ENCODE results near the gene USP10.

USP10 gene

DNA sequence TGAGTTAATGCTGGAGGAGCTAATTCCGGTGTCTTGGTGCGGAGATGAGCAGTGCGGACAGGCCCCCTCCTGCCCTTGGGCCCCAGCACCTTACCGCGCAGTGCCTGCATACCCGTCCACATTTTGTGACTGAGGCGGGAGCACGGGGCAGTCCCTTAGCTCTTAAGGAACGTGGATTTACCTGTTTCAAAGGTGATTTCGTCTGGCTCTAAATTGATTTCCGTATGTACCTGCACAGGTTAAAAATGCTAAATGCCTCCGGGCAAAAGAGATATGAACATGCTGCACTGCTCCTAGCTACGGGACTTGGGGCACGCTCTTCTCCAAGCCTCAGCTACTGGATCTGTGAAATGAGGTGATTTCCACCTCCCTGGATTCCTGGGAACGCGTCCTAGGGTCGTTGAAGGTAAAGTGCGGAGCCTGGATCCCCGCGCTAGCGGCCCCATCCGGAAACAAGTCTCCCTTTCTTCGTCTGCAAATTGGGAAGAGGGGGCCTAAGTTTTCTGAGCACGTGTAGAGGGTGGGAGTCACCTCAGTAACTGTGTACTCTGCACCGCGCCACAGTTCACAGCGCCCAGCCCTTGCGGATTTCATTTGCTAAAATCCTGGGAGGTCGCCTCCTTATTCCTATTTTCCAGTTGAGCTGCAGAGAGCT is 119.3 kb downstream of the USP10 start:
- H3K27ac ChIP-seq (ENCODE audit: low read depth, low read length): no peak overlapping the region
- H2AFZ ChIP-seq (ENCODE audit: low read length, unreplicated experiment): no peak overlapping the region
- peak overlapping the region; percentile 33; the same call in 1 of the 2 replicates for H3K4me3 ChIP-seq (ENCODE audit: low read depth, low read length)
- 0 out of 2 replicates have a peak, but pooled peaks cover 3% of the 10 kb centered on the region for H3K36me3 ChIP-seq (ENCODE audit: insufficient read depth, low read length)
- H3K4me1 ChIP-seq (ENCODE audit: control insufficient read depth, insufficient read depth, low read length, unreplicated experiment): peaks cover 28% of the 10 kb centered on the region
- no peaks in the 10 kb centered on the region for H3K27me3 ChIP-seq (ENCODE audit: insufficient read depth, low read length)
- peaks cover 39% of the 10 kb centered on the region for H3K79me2 ChIP-seq (ENCODE audit: control insufficient read depth, insufficient read depth, low read length, unreplicated experiment)

DNA sequence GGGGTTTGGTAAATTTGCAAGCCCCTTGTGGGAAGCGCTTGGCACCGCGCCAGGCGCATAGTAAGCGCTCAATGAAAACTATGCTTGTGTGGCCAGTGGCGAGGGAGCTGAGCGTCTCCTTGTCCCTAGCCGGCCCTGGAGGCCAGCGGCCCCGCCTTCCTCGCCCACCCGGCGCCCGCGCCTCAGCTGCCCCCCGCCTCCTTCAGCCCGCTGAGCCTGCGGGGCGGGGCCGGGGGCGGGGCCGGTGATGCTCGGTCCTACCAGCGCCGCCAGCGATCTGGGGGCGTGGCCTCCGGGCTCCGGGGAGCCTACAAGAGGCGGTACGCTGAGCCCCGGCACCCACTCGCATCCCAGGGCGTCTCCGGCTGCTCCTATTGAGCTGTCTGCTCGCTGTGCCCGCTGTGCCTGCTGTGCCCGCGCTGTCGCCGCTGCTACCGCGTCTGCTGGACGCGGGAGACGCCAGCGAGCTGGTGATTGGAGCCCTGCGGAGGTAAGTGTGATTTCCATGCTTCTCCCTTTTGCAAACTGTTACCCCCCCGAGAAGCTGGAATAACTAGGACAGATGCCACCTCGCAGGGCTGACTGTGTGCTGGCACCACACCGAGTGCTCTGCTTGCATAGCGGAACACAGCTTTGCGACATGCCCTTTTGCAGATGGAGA is 120.0 kb downstream of the USP10 start, which contains the start of gene CRISPLD2:
Gene CRISPLD2, plus strand, starts transcription at position 342 of the 661 bp plus-strand sequence. CDS start 18,511 bp downstream, outside the sequence.
- Histone ChIP-seq H2AFZ (ENCODE audit: low read length, unreplicated experiment) (no peak within 1 kb of the TSS), H3K4me1 (ENCODE audit: control insufficient read depth, insufficient read depth, low read length, unreplicated experiment) (peaks cover 31% of the 10 kb centered on the region), H3K27ac (ENCODE audit: low read depth, low read length) (peak within 1 kb of the TSS; percentile 1; the same call in 1 of the 2 replicates), H3K36me3 (ENCODE audit: insufficient read depth, low read length) (0 out of 2 replicates have a peak, but pooled peaks cover 3% of the 10 kb centered on the region), H3K79me2 (ENCODE audit: control insufficient read depth, insufficient read depth, low read length, unreplicated experiment) (peaks cover 45% of the 10 kb centered on the region), H3K4me3 (ENCODE audit: low read depth, low read length) (peak within 1 kb of the TSS; percentile 84), H3K27me3 (ENCODE audit: insufficient read depth, low read length) (no peaks in the 10 kb centered on the region)

- peaks cover 45% of the 10 kb centered on the region for H3K79me2 ChIP-seq (ENCODE audit: control insufficient read depth, insufficient read depth, low read length, unreplicated experiment)
- 0 out of 2 replicates have a peak, but pooled peaks cover 3% of the 10 kb centered on the region for H3K36me3 ChIP-seq (ENCODE audit: insufficient read depth, low read length)
- H3K4me3 ChIP-seq (ENCODE audit: low read depth, low read length): peak overlapping the region; percentile 84
- H3K4me1 ChIP-seq (ENCODE audit: control insufficient read depth, insufficient read depth, low read length, unreplicated experiment): peaks cover 31% of the 10 kb centered on the region
- no peaks in the 10 kb centered on the region for H3K27me3 ChIP-seq (ENCODE audit: insufficient read depth, low read length)
- no peak overlapping the region for H2AFZ ChIP-seq (ENCODE audit: low read length, unreplicated experiment)
- H3K27ac ChIP-seq (ENCODE audit: low read depth, low read length): peak overlapping the region; percentile 1; the same call in 1 of the 2 replicates
These were observed 120.5 kb downstream of the USP10 start for GRCh38 chr16:84820305-84820684.

- Histone ChIP-seq H3K79me2 (ENCODE audit: control insufficient read depth, insufficient read depth, low read length, unreplicated experiment) (peaks cover 45% of the 10 kb centered on the region), H3K4me1 (ENCODE audit: control insufficient read depth, insufficient read depth, low read length, unreplicated experiment) (peaks cover 31% of the 10 kb centered on the region), H3K4me3 (ENCODE audit: low read depth, low read length) (peak overlapping the region; percentile 84), H3K27ac (ENCODE audit: low read depth, low read length) (0 out of 2 replicates have a peak overlapping the region, but pooled peaks have one; percentile 1), H2AFZ (ENCODE audit: low read length, unreplicated experiment) (no peak overlapping the region), H3K27me3 (ENCODE audit: insufficient read depth, low read length) (no peaks in the 10 kb centered on the region), H3K36me3 (ENCODE audit: insufficient read depth, low read length) (0 out of 2 replicates have a peak, but pooled peaks cover 3% of the 10 kb centered on the region)
These were observed 121.0 kb downstream of the USP10 start for GRCh38 chr16:84820771-84821170.

DNA sequence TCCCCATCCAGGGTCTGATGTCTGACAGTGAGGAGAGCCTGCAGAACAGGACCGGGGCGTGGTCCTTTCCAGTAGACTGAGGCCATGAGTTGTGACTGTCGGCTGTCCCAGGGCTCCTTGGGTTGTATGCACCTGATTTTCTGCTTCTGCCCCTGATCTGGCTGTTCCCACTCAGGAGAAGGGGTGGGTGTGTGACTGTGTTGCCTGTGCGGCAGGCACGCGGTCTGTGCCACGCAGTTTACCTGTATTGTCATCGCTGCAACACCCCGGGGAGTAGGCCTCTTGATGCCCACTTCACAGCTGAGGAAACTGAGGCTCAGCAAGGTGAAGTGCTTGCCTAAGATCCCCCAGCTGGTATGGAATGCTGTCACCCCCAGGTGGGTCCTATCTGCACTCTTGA is 121.4 kb downstream of the USP10 start:
- H3K27me3 ChIP-seq (ENCODE audit: insufficient read depth, low read length): no peaks in the 10 kb centered on the region
- H2AFZ ChIP-seq (ENCODE audit: low read length, unreplicated experiment): no peak overlapping the region
- H3K4me3 ChIP-seq (ENCODE audit: low read depth, low read length): peak overlapping the region; percentile 84
- 0 out of 2 replicates have a peak, but pooled peaks cover 3% of the 10 kb centered on the region for H3K36me3 ChIP-seq (ENCODE audit: insufficient read depth, low read length)
- H3K79me2 ChIP-seq (ENCODE audit: control insufficient read depth, insufficient read depth, low read length, unreplicated experiment): peaks cover 45% of the 10 kb centered on the region
- H3K27ac ChIP-seq (ENCODE audit: low read depth, low read length): no peak overlapping the region
- peaks cover 36% of the 10 kb centered on the region for H3K4me1 ChIP-seq (ENCODE audit: control insufficient read depth, insufficient read depth, low read length, unreplicated experiment)

GRCh38 chr16:84821728-84822689 is 122.2 kb downstream of the USP10 start:
- Histone ChIP-seq H3K79me2 (ENCODE audit: control insufficient read depth, insufficient read depth, low read length, unreplicated experiment) (peaks cover 45% of the 10 kb centered on the region), H3K4me3 (ENCODE audit: low read depth, low read length) (peak overlapping the region; percentile 84), H3K36me3 (ENCODE audit: insufficient read depth, low read length) (0 out of 2 replicates have a peak, but pooled peaks cover 3% of the 10 kb centered on the region), H2AFZ (ENCODE audit: low read length, unreplicated experiment) (no peak overlapping the region), H3K27ac (ENCODE audit: low read depth, low read length) (peak overlapping the region; percentile 88), H3K27me3 (ENCODE audit: insufficient read depth, low read length) (no peaks in the 10 kb centered on the region), H3K4me1 (ENCODE audit: control insufficient read depth, insufficient read depth, low read length, unreplicated experiment) (peaks cover 43% of the 10 kb centered on the region)

DNA sequence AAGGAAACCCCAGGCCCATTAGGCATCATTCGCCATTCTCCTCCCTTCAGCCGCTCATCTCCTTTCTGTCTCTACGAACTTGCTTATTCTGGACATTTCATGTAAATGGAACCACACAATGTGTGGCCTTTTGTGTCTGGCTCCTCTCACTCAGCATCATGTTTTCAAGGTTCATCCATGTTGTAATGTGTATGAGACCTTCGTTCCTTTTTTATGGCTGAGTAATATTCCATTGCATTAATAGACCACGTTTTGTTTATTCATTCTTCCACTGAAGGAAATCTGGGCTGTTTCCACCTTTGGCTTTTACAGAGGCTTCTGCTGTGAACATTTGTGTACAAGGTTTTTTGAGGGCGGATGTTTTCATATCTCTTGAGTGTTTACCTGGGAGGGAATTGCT is 123.2 kb downstream of the USP10 start:
- H2AFZ ChIP-seq (ENCODE audit: low read length, unreplicated experiment): no peak overlapping the region
- no peaks in the 10 kb centered on the region for H3K27me3 ChIP-seq (ENCODE audit: insufficient read depth, low read length)
- peak overlapping the region; percentile 88 for H3K27ac ChIP-seq (ENCODE audit: low read depth, low read length)
- H3K4me3 ChIP-seq (ENCODE audit: low read depth, low read length): peak overlapping the region; percentile 84; the same call in 1 of the 2 replicates
- peaks cover 47% of the 10 kb centered on the region for H3K4me1 ChIP-seq (ENCODE audit: control insufficient read depth, insufficient read depth, low read length, unreplicated experiment)
- peaks cover 45% of the 10 kb centered on the region for H3K79me2 ChIP-seq (ENCODE audit: control insufficient read depth, insufficient read depth, low read length, unreplicated experiment)
- H3K36me3 ChIP-seq (ENCODE audit: insufficient read depth, low read length): 0 out of 2 replicates have a peak, but pooled peaks cover 3% of the 10 kb centered on the region

- Histone ChIP-seq H3K36me3 (ENCODE audit: insufficient read depth, low read length) (0 out of 2 replicates have a peak, but pooled peaks cover 3% of the 10 kb centered on the region), H3K27me3 (ENCODE audit: insufficient read depth, low read length) (no peaks in the 10 kb centered on the region), H3K27ac (ENCODE audit: low read depth, low read length) (peak overlapping the region; percentile 88), H2AFZ (ENCODE audit: low read length, unreplicated experiment) (no peak overlapping the region), H3K79me2 (ENCODE audit: control insufficient read depth, insufficient read depth, low read length, unreplicated experiment) (peaks cover 45% of the 10 kb centered on the region), H3K4me1 (ENCODE audit: control insufficient read depth, insufficient read depth, low read length, unreplicated experiment) (peaks cover 48% of the 10 kb centered on the region), H3K4me3 (ENCODE audit: low read depth, low read length) (peak overlapping the region; percentile 84; the same call in 1 of the 2 replicates)
These were observed 123.7 kb downstream of the USP10 start for GRCh38 chr16:84823484-84823883.

DNA sequence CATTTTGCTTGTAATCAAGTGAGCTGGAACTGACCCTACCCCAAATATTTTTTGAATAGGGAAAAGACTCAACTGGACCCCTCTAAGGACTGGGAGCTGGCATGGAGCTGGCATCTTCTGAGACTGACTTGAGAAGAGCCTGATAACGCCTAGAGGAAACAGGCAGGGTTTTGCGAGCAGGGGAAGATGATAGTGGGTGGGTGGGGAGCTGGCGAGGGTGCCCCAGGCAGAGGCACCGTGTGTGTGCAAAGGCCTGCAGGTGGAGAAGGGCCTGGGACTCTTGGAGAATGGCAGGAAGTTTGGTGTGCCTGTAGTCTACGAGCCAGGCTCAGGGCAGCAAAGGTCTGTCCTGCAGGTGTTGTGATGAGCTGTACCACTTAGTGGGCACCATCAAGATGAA is 124.1 kb downstream of the USP10 start:
- H3K36me3 ChIP-seq (ENCODE audit: insufficient read depth, low read length): 0 out of 2 replicates have a peak, but pooled peaks cover 3% of the 10 kb centered on the region
- H3K4me1 ChIP-seq (ENCODE audit: control insufficient read depth, insufficient read depth, low read length, unreplicated experiment): peaks cover 53% of the 10 kb centered on the region
- H3K27me3 ChIP-seq (ENCODE audit: insufficient read depth, low read length): no peaks in the 10 kb centered on the region
- H3K79me2 ChIP-seq (ENCODE audit: control insufficient read depth, insufficient read depth, low read length, unreplicated experiment): peaks cover 45% of the 10 kb centered on the region
- peak overlapping the region; percentile 88 for H3K27ac ChIP-seq (ENCODE audit: low read depth, low read length)
- no peak overlapping the region for H2AFZ ChIP-seq (ENCODE audit: low read length, unreplicated experiment)
- no peak overlapping the region for H3K4me3 ChIP-seq (ENCODE audit: low read depth, low read length)
